HuH-7 (cell line): ENCODE measurements around the gene ANKS1B.

ENCODE experiments used
- DNase-seq: peaks from one replicate; pipeline ENCODE4 v3.0.0; 2011; ENCODE audit warnings: low spot score

Gene ANKS1B

DNA sequence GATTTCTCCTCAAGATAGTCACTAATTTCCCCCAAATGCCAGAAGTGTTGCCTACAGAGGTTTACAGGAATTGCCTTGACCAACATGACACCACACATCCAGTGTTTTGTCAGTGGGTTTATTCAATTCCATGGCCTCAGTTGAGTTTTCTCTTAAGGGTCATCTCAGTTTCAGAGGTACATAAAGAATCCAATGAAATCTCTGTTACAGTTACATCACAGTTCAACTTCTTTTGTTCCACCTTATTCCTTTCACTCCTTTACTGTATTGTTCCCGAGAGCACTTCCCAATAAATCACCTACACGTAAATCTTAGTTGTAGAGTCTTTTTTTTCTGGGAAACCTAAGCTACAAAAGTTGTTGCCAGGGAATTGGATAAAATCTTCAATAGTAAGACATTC, 410.8 kb downstream of the ANKS1B start:
- DNase-seq = no peak

DNA sequence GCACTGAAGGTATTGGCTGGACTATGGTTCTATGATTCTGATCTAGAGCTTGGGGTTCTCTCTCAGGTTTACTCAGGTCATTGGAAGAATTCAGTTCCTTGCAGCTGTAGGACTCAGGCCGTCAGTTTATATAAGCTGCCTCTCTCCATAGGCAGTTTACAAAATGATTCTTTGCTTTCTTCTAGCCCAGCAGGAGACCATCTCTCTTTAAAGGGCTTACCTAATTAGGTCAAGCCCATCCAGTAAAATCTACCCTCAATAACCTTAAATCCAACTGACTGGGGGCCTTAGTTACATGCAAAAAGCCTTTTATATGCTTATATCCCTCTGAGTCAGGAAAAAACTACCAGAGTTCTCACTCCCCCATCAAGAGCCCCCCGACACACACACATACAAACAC, 417.7 kb downstream of the ANKS1B start:
- no peak for DNase-seq

DNA sequence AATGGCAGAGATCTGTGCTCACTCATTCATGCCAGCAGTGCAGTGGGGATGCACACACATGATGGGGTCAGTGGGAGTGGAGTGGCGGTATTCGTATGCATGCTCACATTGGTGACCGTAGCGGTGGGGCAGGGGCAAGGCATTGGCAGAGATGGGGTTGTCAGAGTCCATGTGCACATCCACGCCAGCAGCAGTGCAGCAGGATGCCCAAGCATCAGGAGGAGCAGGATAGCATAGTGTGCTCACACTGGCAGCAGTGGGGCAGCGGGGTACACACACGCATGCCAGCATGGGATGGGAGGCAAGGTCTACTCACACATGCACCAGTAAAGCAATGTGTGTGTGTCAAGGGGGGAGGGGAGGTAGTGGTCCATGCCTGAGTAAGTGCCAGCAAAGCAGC, 426.6 kb downstream of the ANKS1B start:
- no peak for DNase-seq

DNA sequence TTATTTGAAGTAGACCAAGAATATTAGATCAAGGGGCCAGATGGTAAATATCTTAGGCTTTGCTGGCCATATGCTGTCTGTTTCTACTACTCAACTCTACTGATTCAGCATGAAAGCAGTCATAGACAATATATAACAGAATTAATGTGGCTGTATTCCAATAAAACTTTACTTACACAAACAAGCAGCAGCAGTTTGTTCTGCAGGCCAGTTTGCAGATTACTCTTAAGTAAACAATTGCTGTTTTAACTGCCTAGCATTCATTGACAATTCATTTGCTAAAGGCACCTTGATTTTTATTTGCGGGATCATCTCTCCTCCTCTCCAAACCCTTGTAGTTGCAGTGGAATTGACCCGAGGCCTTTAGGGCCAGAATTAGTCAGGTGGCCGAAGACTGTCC, 431.3 kb downstream of the ANKS1B start:
- no peak for DNase-seq

DNA sequence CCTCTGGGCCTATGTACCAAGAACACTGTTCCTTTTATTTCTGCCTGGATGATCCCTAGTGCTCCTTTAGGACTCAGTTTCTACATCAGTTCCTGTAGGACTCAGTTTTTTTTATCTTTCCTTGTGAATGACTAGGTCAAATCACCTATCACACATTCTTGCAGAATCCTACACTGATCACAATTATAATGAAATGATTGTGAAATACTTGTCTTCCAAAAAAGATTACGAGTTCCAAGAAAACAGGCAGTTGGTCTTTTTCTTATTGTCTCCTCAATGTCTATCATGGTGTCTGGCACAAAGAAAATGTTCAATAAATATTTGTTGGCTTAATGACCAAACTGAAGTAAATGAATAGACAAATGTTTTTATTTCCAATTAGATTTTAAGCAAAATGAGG, 432.7 kb downstream of the ANKS1B start:
- DNase-seq = no peak

DNA sequence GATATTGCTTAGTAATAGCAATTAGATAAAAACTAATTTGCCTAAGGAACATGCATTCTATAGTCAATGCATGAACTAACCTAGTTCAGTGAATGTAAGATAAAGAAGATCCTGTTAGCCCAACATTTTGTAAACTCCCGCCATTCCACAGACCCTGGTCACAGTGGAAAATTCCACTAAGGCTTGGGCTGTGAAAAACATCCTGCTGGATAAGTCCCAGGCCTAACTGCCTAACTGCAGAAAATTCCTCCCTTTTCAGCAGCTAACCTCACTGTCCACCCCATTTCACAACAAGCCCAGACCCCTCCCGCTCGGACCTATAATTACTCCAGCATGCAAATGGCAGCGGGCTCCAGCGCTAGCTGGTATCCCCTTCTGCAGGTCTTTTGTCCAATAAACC, 435.1 kb downstream of the ANKS1B start:
- DNase-seq = no peak

DNA sequence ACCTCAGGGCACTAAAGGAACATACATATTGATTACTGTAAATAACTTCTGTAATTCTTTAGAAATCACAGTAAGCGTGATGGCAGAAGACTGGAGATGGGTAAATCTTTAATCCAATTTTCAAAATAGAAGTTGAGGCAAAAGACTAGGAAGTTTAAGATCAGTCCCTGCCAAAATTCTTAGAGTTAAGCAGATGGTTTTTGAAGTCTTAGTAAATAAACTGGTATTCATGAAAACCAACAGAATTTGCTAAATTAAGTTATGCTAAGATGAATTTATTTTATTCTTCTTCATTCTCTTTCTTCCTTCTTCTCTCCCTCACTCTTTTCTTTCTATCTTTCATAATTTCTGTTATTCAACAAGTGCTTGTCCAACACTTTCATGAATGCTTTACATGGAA, 435.5 kb downstream of the ANKS1B start:
- DNase-seq = no peak

DNA sequence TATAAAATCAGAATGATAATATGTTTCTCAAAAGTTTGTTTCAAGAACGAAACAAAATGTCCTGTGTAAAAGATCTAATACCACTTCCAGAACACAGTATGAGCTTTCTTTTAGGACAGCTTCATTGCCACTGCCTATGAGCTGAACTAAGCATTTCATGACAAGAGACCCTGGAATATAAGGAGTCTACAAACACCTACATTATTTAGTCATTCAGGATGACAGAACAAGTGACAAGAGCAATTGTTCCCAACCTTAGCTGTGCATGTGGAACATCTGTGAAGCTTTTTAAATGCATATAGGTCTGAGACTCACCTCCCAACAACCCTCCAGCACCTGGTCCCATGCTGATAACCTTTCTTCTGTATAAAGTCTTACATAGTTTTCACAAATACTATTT, 440.3 kb downstream of the ANKS1B start:
- DNase-seq = no peak

DNA sequence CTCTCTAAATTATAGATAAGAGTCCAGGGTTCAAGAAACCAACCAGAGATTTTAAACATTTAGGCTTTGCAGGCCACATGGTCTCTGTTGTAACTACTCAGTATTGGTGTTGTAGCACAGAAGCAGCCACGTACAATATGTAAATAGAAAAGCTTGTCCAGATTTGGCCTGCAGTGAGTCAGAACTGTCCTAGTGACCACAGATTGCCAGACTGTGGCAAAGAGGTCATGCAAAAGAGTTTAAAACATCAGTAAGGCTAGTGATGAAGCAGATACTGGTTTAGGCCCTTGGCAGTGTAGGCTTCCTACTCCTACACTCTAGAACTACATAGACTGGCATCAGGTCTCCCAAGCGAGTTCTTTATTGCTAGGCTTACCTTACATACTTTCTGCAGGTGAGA, 454.8 kb downstream of the ANKS1B start:
- DNase-seq = no peak

DNA sequence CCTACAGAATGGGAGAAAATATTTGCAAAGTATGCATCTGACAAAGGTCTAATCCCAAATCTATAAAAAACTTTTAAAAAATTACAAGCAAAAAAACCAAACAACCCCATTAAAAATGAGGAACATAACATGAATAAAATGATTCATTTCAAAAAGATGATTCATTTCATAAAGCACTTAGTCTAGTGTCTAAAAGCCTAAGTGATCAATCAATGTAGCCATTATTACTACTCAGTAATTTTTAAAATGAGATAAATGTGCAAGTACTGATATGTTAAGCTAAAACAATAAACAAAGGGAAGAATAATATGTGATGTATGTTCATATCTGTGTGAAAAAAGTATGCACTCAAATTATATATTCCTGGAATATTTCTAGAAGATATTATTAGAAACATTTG, 456.3 kb downstream of the ANKS1B start:
- no peak for DNase-seq

DNA sequence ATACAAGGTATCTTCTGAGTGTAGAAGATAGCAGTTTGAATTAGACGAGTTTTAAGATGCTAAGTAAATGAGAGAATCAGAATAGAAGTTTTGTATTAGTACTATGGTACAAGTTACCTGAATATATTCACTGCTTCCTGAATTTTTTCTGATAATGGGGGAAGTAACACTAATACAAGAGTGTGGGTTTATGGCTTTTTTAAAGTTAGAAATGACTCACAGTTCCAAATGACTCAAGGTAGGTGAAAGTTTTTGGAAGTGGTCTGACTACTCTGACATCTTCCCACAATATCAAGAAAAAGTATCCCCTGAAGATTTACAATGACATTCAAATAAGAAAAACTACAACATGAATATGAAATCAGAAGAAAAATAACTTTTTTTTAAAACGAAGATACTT, 460.9 kb downstream of the ANKS1B start:
- no peak for DNase-seq

DNA sequence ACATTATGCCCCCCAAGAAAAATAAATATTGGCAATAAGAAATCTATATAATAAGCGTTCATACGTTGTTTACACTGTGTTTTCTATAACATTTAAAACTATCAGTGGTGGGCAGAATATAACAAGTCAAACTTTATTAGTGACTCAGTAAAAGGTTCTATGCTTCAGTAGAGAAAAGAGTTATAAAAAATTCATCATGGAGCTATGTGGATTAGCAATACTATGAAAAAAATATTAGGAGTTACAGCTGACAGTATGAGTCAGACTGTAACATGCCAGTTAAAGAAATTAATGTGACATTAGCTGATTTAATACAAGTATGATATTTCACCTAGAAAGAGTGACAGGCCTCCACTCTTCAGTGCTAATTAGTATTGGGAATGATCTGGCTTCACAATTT, 462.3 kb downstream of the ANKS1B start:
- DNase-seq = no peak

DNA sequence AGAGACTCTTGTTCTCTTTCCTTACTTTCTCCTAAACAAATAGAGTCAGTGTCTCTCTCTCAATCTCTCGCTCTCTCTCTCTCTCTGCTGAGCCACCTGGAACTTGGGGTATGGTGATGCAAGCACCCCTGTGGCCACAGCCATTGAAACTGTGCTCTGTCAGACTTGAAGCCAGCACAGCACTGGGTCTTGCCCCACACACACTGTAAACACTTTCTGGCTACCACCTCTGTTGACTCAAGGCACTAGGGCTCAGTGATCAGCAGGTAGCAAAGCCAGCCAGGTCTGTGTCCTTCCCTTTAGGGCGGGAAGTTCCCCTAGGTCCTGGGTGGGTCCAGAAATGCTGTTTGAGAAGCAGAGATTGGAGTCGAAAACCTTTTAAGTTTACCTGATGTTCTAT, 463.1 kb downstream of the ANKS1B start:
- no peak for DNase-seq

DNA sequence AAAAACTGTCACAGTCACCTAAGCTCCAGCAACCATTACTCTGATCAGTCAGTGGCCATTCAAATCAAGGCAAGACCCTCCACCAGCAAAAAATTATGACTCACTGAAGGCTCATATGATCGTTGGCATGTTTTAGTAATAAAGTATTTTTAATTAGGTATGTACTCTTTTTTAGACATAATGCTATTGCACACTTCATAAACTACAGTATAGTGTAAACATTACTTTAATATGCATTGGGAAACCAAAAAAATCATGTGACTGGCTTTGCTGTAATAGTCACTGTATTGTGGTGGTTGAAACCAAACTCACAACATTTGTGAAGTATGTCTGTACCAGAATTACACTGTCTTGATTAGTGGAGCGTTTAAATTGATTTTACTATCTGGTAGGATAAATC, 471.7 kb downstream of the ANKS1B start:
- DNase-seq = no peak

DNA sequence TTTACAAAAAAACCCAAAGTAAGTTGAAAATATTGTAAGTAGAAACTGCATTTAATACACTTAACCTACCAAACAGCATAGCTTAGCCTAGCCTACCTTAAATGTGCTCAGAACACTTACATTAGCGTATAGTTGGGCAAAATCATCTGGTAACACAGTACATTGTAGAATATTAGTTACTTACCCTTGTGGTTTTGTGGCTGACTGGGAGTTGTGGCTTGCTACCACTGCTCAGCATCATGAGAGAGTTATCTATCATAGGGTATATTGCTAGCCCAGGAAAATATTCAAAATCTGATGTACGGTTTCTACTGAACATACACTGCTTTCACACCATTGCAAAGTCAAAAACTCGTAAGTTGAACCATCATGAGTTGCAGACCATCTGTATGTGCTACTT, 478.9 kb downstream of the ANKS1B start:
- DNase-seq = no peak

DNA sequence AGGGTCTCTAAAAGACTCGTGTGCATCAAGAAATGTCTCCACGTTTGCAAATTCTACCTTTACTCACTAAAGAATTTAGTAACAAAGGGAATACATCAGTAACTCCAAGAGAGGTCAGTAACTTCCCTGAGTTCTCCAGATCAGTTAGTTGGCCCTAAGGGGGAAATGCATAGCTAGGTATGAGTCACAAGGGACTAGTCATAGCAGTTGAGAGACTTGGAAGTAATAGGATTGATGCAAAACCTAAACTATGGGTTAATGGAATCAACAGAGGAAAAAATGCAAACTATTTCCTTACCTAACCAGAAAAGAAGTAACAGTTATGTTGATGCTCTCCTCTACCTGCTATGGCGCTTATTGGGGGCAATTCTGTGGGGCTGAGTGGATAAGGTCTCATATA, 486.0 kb downstream of the ANKS1B start:
- DNase-seq = no peak

DNA sequence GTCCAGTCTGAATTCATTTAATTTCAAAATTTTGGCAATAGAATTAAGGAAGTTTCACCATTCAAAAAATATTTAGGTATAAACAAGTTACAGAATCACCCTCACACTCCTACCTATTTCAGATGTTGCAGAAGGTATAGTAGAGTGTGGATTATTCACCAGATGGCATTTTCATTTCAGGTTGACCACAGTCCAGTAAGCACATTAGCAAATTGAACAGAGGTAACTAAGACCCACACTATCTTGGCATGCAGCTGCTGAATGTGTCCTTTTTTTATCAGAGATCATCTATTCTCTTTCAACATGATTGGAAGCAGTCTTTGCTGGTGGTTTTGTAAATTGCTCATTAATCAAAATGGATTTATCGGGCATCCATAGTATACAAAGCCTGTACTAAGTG, 488.9 kb downstream of the ANKS1B start:
- DNase-seq = no peak

DNA sequence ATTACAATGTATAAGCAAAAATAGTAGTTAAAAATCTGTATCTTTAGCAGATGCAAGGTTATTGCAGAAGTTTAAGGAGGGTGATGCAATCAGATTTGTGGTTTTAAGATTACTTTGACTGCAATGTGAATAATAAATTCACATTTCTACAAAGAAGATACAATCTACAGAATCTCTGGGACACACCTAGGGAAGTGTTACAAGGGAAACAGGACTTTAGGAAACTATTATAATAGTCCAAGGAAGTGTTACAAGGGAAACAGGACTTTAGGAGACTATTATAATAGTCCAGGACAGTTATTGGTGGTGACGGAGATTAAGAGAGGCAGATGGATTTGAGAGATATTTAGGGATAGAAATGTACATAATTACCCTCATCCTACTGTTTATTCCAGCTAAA, 491.5 kb downstream of the ANKS1B start:
- DNase-seq = no peak

DNA sequence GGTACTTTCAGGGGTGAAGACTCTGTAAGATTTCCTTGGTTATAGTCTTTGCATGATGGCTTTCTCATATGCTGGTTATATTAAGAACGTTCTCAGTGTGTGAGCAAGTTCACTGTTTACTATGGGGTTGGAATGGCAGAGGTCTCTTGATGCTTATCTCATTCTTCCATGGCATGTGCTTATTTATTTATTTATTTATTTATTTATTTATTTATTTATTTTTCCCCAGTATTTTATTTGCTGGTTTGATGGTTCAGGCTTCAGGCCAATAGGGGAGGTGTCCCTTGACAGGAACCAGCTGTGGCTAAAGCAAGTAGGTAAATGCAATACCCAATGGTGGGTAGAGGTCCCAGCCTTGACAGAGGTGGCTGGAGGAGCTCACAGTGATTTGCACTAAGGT, 498.5 kb downstream of the ANKS1B start:
- no peak for DNase-seq

DNA sequence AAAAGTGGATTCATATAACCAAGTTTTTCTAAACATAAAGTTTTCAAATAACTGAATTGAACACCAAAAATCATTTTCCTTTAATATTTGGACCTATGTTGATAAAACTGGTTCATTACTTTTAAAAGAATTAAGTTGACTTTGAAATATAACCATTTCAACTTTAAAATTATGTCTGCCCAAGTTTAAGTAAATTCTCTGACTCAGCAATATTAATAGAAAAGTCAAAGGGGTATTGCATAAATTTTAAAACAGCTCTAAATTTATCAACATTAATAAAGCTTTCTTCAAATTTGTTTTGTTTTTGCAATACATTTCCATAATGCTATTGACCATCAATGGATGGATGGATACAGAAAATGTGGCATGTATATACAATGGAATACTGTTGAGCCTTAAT, 505.6 kb downstream of the ANKS1B start:
- no peak for DNase-seq

DNA sequence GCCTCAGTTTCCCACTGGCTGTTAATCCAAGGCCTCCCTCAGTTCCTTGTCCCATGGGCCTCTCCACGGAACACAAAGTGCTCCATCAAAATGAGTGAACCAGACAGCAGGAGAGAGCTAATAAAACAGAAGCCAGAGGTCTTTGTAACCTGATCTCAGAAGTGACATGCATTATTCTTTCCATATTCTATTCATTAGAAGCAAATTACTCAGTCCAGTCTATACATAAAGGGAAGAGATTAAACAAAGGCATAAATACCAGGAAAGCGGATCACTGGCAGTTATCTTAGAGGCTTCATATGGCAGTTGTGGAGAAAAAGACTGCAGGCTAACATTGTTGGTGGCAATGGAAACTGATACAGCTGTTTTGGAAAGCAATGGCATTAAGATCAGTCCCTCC, 507.8 kb downstream of the ANKS1B start:
- no peak for DNase-seq

DNA sequence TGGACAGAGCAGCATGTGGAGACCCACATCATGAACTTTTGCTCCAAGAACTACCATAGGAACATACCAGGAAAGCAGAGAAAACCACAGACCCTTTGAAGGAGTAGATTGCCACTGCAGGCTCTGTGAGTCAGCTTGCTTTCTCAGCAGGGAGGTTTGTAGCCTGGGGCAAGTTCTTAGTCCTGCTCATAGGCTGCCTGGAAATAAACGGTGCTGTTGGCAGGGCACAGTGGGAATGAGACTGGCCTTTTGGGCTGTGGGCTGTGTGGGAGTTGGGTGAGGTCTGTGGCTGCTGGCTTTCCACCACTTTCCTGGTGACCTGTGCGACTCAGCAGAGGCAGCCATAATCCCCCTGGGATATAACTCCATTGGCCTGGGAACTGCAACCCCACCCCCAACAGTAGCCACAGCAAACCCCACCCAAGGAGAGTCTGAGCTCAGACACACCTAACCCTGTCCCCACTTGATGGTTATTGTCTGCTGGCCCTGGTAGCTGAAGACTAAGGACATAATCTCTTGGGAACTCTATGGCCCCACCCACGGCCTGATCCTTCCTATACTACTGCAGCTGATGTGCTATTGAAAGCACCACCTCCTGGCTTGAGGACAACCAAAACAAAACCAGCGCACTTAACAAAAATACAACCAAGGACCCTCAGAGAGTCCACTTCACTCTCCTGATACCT, 529.2 kb downstream of the ANKS1B start:
- no peak for DNase-seq

DNA sequence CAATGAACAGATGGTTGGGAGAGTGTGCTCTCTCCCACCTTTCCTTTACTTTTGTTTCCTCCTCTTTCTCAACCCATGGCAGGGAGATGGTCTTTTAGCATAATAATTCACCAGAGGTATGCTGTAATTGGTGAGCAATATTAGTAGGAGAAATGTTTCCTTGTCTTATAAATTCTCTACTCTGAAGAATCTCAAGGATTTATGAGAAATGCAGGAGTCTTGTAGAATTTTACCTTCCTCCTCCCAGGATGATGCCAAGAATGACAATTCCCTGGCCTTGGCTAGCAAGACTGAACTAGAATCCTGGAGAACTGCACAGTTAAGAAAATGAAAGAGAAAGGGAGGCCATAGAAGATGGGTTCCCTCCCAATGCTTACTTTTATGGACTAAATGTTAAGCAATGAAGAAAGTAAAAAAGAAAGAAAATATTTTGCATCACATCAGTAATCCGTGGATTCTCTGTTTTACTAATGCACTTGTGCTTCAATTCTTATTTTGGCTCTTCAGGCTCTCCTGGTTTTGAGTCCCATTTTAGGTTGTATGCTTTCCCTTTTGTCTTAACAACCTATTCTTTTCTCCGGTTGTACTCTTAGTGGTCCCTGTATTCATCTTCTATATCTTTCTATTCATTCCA, 530.1 kb downstream of the ANKS1B start:
- no peak for DNase-seq

DNA sequence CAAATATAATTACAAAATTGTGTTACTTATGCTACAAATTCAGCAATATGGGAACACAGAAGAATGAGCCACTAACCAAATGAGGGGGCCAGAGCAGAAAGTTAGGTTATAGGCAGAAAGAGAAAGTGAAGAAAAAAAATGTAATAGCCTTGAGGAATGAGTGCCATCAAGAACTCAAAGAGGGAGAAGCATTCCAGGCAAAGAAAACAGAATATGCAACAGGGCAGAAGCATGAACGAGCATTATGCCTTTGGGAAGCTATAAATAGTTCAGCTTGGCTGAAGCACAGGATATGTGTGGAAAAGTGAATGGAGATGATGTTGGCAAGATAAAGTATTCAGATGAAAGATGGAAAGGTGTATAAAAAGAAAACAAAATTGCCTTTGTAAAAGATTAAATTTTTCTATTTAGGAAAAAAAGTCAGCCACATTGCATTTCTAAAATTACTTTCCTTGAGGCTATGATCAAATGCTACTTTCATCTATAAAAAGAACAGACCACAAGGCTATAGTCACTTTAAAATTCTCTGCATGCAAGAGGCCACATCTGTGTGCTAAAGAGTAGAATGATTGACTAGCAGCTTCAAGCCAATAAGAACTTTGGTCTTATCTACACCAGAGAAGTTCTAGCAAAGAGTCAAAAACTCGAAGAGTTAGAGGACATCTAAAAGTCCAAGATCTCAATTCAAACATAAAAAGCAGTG, 530.7 kb downstream of the ANKS1B start:
- DNase-seq = no peak
